GM11168 (cell line): ENCODE measurements around the gene CCDC183.
"Not testable (repeated sequence)": the region's sequence is repeated elsewhere in the genome, so short reads cannot be mapped to it uniquely, and the experiment has no call there.

ENCODE experiments used
- in situ Hi-C: fragments of 300-500 bp; cut with MboI; formaldehyde crosslinking; loops from one replicate; pipeline ENCODE4 v1.12.0; 2022; ENCODE audit warnings: low sequenced_read_pairs; ENCODE audit not compliant: unreplicated experiment

Gene CCDC183

DNA sequence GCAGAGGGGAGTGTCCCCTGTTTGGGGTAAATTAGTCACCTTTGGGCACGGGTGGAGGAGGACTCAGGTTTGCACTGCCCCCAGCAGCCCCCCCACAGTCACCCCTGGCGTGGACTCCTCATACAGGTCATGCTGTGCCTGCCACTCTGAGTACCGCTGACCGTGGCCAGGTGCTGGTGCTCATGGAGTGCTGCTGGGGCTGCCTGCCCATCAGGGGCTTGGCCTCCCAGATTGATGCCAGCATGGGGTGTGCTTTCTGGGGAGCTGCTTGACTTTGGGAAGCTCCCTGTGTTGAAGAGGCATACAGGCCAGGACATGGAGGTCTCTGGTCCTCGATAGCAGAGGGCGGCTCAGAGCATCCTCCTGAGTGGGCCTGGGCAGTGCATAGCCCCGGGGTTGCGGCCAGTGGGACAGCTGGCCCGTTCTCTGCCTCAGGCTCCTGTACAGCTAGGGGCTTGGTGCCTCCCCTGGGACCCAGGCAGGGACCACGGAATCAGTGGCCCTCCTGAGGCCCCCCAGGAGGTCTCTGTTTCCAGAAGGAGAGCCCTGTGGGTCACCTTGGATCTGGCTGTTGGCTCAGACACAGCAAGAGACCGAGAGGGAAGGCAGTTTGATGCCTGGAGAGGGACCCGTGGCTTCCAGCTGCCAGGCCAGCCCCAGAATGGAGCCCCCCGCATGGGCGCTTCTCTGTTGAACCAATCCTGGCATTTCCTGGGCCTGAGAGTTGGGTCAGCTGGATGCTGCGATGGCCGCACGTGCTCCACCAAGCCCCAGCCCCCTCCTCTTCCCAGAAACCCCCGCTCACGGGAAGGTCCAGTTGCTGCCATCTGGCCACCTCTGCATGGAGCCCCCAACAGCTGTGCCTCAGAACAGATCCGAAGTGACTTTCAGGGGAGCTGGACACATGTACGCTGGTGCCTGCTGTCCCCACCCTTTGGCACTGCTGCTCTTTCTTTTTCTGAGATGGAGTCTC, 40.1 kb downstream of the CCDC183 start:
- in situ Hi-C loops: no loop called here

DNA sequence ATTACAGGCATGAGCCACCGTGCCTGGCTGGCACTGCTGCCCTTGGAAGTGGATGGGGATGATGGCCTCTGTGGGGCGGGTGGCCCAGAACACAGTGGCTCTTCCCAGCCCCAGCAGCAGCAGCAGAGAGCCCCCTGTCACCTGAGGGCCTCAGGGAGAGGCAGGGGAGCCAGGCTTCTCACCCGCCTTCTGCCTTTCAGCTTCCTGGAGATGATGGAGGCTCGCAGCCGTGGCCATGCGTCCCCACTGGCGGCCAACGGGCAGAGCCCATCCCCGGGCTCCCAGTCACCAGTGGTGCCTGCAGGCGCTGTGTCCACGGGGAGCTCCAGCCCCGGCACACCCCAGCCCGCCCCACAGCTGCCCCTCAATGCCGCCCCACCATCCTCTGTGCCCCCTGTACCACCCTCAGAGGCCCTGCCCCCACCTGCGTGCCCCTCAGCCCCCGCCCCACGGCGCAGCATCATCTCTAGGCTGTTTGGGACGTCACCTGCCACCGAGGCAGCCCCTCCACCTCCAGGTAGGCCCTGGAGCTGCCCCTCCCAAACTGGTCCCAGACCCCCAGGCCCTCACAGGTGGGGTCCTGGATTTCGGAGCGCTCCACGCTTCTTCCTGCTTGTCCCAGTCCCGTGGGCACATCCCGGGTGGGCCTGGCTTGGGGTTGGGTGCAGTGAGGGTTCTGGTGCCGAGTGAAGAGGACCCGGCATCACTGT, 41.2 kb downstream of the CCDC183 start:
- in situ Hi-C loops: no loop called here

DNA sequence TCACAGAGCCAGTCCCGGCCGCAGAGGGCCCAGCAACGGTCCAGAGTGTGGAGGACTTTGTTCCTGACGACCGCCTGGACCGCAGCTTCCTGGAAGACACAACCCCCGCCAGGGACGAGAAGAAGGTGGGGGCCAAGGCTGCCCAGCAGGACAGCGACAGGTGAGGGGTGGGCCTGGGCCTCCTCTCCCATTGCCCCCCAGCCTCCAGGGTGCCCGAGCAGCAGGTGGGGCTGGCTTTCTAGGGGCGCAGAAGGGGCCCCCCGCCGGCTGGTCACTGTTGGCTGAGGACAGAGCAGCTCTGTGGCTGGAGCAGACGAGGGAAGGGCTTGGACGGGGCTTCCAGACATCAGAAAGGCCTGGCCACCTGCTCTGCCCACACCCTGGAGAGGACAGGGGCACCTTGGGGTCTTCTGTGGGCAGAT, 41.7 kb downstream of the CCDC183 start:
- in situ Hi-C loops: not testable (repeated sequence)

DNA sequence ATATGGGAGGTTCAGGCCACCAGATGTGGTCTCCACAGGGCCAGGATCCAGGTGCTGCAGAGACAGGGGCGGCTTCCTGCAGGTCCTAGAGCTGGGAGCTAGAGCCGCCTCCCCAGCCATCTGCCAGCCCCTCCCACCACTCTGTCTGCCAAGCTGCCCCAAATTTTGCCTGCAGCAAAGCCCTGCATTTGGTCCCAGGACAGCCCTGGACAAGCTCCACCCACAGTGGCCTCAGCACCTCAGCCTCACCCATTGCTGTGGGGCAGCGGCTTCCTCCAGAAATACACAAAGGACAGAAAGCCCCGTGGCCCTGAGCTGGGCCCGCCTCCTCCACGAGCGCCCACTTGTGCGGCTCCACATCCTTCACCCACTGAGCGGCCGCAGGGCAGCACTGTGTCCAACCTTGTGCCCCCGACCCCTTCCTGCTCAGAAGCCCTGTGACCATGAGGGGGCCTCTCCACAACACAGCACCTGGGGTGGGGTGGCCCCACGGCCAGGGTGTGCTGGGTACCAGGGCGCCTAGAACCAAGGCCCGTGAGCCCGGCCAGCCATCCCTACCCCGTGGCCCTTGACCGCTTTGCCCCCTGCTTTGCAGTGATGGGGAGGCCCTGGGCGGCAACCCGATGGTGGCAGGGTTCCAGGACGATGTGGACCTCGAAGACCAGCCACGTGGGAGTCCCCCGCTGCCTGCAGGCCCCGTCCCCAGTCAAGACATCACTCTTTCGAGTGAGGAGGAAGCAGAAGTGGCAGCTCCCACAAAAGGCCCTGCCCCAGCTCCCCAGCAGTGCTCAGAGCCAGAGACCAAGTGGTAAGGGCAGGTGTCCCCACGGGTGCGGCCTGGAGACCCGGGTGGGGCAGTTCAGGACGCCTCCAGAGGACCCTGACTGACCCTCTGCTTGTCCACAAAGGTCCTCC, 42.4 kb downstream of the CCDC183 start:
- in situ Hi-C loops: no loop called here

DNA sequence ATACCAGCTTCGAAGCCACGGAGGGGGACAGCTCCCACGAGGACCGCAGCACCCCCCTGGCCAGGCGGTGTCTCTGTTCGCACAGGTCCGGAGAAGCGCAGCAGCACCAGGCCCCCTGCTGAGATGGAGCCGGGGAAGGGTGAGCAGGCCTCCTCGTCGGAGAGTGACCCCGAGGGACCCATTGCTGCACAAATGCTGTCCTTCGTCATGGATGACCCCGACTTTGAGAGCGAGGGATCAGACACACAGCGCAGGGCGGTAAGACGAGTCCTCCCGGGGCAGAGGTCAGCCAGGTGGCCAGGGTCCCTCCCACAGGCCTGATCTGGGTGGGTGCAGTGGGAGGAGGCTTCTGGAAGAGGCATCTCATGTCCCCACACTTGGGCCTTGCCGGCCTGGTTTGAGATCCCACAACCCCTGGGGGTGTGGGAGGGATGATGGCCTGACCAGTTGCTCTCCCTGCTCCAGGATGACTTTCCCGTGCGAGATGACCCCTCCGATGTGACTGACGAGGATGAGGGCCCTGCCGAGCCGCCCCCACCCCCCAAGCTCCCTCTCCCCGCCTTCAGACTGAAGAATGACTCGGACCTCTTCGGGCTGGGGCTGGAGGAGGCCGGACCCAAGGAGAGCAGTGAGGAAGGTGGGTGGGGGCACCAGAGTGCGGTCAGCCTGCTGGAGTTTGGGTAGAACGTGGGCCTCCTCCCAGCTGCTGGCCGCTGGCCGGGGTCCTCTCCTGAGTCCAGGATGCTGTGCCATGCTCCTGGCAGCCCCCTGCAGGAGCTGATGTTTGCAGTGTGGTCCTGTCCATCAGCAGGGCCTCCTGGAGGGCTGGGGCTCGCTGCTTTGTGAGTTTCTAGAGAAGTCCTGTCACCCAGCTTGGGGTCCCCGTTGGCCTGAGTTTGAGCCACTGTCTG, 43.3 kb downstream of the CCDC183 start:
- in situ Hi-C loops: no loop called here

DNA sequence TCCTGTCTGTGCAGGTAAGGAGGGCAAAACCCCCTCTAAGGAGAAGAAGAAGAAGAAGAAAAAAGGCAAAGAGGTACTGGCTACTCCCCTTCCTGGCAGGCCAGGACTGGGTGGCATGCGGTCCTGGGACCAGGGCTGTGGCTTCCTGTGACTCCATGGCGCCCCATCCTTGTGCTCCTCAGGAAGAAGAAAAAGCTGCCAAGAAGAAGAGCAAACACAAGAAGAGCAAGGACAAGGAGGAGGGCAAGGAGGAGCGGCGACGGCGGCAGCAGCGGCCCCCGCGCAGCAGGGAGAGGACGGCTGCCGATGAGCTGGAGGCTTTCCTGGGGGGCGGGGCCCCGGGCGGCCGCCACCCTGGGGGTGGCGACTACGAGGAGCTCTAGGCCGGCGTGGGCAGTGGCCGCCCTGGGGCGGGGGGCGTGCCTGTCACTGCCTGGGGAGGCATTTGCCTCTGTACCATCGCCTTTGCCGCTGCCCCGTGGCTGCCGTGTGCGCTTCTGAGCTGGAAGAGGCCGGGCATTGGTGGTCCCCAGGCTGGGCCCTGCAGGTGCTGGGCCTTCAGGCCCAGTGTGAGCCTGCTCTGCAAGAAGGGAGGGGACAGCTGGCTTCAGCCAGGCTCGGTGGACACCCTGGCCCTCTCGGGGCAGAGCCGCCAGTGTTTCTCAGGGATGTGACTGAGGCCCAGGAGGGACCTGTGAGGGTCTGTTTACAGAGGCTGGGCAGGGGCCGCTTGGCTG, 44.2 kb downstream of the CCDC183 start:
- in situ Hi-C loops: no loop called here

DNA sequence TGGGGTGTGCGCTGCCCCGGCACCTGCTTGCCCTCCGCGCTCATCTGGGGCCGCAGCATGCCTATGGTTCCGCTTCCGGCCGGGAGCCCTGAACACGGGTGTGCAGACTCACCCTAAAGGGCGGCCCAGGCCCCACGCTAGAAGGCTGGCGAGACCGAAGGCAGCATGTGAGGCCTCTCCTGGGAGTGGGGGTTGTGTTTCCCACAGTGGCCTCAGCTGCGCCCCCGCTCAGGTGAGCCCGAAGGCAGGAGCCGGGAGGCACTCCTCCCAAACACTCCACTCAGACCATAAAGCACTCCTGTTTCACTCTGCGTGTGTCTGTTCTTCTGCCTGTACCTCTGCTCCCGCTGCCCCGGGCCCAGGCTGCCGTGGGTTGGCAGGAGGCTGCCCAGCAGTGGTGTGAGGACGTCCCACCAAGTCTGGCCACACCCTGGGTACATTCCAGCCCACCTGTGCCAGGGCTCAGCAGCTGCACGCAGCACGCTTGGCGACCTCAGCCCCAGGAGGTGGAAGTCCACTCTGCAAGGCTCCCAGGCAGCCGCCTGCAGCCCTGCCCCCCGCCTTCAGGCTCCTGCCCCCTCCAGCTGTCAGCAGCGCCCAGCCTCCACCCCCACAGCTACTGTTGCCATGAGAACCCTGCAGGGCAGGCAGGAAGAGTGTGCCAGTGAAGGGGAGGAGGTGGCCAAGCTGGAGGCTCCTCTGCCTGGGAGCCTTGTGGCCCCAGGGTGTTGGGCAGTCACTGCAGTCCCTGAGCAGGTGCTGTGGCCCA, 44.9 kb downstream of the CCDC183 start:
- in situ Hi-C loops: no loop called here

DNA sequence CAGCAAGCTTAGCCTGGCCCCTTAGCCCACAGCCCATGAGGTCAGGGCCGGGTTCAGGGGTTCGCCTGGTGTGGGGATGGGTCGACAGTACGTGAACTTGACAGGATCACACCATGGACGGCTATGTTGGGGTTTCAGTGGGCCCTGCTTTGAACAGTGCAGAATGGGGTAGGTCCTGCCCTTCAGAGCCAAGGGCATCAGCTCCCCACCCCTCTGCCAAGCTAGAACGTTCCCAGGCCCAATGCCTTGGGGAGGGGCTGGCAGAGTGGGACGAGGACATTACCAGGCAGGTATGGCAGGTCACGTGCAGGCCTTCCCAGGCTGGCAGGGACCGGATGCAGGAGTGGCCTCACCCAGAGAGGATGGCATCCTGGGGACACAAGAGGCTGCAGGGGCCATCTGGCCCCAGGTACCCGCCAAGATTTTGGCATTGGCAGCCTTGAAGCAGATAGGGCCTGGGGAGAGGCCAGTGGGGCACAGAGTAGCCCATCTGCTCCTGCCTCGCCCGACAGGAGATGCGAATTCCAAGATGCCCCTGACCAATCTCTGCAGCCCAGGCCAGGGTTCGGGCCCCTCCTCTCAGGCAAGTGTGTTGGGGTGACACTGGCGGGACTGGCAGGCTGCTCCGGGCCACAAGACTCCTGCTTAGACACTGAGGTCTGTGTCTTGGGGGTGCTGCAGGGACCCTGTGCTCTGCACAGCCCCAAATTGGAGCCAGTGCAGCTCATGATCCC, 45.7 kb downstream of the CCDC183 start:
- in situ Hi-C loops: not testable (repeated sequence)

DNA sequence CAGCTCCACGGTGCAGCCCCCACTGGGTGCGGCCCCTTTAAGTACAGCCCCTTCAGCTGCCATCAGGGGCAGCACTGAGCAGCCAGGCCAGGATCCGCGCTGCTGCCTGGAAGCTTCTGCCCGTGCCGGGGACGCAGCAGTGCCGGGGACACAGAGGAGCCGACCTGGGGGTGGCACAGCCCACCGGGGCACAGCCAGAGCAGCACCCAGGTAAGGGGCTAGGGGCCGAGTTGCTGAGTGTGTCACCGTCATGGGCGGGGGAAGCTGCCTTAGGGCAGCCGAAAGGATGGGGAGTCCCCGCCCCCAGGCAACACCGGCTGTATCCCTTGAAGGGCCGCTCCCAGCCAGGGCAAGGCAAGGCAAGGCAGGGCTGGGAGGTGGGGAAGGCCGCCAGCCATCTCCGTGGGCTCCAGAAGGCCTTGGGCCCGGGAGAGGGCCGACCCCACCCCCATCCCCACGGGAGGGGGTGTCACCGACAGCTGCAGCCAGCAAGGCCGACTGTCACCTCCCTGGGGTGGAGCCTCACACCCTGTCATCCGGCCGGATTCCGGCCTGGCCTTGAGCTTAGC, 46.3 kb downstream of the CCDC183 start, which contains the start of gene AJM1:
TSS of gene AJM1 (plus strand) at position 99 of the 569 bp plus-strand sequence. CDS start 1,937 bp downstream, outside the sequence.
- in situ Hi-C loops: not testable (repeated sequence)

DNA sequence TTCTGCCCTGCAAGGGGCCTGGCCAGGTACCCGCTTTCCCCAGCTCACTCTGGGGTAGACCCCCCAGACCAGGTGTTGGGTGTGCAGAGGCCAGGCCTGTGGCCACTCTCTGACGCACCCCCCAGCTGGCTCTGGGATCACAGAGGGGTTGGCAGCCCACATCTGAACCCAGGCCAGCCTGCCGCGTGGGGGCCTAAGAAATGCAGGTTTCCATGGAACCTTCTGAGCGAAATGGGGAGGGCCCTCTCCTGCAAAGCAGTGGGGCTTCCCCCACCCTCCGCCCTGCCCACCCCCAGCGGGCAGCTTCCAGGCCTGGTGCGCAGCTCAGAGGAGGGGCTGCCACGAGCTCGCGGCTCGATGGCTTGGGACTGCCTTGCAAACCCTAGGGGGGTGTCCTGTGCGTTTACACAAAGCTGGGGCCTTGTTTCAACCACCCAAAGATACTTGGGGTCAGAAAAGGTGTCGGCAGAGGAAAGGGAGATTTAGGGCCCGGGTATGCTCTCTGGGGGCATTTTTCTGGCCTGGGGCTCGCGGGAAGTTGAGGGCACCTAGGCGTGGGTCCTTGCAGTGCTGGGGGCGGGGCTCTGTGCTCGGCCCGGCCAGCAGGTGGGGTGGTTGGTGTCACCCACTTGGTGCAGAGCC, 47.1 kb downstream of the CCDC183 start:
- in situ Hi-C loops: not testable (repeated sequence)

DNA sequence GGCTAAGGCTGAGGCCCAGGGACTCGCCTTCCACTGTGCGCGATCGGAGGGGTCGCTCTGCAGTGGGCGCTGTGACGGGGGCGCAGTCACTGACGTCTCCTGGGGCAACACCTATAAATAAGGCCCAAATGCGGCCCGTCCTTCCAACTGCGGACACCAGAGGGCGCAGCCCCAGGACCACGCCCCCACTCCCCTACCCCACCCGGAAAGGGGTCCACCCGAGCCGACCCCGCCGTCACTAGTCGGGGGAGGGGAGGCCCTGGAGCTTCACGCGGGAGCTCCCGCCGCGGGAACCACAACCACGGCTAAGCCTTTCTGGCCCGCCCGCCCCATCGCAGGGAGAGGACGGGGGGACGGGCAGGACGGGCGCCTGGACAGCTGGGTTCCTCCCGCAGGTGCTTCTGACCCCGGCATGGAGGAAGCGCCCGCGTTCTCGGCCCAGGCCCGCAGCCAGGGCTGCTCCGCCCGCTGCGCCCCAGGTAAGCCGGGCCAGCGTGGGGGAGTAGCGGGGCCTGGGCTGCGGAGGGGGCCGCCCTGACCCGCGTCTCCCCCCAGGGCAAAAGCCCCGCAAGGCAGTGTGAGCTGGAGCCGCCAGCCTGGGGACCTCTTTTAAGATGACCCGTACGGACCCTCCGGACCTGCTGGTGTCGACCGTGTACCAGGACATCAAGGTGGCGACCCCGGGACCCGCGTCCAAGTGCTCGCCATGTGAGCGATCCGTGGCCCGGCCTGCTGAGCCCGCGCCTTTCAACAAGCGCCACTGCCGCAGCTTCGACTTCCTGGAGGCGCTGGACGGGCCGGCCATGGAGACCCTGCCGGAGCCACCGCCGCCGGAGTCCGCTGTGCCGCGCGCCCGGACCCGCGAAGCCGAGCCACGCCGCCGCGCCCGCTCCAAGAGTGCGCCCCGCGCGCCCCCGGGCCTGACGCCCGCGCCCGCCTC, 47.9 kb downstream of the CCDC183 start:
- in situ Hi-C loops: not testable (repeated sequence)

DNA sequence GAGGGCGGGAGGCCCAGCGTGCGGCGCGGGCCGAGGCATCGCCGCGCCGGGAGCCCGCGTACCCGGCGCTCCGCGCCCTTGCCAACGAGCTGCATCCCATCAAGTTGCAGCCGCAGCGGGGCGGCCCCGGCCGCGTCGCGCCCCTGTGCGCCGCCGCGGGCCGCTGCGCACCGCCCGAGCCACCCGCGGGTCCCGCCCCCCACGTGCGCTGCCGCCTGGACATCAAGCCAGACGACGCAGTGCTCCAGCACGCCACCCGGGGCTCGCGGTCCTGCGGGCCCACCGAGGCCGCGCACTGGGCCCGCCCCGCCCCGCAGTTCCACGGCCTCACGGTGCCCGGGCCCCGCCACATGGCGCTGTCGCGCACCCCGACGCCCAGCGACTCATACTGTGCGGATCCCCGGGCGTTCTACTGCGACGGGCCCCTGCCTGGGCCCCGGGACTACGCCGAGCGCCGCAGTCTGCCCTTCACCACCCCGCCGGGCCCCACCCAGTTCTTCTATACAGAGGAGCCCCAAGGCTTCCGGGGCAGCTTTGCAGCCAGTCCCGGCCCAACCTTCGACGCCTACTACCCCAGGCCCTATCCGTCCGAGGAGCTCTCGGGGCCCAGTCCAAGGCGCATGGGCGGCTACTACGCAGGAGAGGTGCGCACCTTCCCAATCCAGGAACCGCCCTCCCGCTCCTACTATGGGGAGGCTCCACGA, 48.8 kb downstream of the CCDC183 start:
- in situ Hi-C loops: no loop called here

DNA sequence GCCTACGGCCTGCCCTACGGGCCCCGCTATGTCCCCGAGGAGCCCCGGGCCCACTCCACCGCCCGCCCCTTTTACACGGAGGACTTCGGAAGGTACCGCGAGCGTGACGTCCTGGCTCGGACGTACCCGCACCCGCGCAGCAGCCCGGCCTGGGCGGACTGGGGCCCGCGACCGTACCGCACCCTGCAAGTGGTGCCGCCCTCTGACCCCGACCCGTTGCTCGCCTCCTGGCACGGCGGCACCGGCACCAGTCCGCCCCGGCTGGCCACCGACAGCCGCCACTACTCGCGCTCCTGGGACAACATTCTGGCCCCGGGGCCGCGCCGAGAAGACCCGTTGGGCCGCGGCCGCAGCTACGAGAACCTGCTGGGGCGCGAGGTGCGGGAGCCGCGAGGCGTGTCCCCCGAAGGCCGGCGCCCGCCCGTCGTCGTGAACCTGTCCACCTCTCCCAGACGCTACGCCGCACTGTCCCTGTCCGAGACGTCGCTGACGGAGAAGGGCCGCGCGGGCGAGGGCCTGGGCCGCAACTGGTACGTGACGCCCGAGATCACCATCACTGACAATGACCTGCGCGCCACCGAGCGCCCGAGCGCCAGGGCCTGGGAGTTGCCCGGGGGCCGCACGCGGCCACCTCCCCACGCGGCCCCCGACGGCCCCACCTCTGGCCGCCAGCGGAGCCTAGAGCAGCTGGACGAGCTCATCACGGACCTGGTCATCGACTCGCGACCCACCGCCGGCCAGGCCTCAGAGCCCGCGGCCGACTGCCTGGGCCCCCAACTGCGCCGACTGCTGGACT, 49.5 kb downstream of the CCDC183 start:
- in situ Hi-C loops: no loop called here
